Measurements from ENCODE around the gene MYO1E.
"Not testable (repeated sequence)": the region's sequence is repeated elsewhere in the genome, so short reads cannot be mapped to it uniquely, and the experiment has no call there.

MYO1E gene

DNA sequence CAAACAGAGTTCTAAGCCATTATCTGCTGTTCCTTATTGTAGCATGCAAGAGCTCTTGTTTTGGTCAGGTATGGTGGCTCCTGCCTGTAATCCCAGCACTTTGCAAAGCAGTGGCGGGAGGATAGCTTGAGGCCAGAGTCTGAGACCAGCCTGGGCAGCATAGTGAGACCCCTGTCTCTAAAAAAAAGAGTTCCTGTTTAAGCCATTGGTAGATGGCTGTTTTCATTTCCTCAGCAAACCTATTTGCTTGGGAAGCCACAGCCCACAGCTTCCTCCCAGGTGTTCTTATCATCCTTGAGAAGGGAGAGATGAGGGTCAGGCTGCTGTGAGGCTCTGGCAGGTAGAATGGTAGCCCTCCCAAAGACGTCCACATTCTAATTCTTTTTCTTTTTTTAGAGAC is 40.9 kb upstream of the MYO1E start:
- H3K36me3 ChIP-seq (replicated peaks): no peaks in the 10 kb centered on the region
- in situ Hi-C loops (cut with HindIII; ENCODE audit: low pct_ligation_motif_present, low sequenced_read_pairs): no loop called here
- no peak overlapping the region for H3K4me3 ChIP-seq (ENCODE audit: low read depth, low read length)
- H3K27me3 ChIP-seq (replicated peaks): no peaks in the 10 kb centered on the region
- TF ChIP-seq, protein P1, sequence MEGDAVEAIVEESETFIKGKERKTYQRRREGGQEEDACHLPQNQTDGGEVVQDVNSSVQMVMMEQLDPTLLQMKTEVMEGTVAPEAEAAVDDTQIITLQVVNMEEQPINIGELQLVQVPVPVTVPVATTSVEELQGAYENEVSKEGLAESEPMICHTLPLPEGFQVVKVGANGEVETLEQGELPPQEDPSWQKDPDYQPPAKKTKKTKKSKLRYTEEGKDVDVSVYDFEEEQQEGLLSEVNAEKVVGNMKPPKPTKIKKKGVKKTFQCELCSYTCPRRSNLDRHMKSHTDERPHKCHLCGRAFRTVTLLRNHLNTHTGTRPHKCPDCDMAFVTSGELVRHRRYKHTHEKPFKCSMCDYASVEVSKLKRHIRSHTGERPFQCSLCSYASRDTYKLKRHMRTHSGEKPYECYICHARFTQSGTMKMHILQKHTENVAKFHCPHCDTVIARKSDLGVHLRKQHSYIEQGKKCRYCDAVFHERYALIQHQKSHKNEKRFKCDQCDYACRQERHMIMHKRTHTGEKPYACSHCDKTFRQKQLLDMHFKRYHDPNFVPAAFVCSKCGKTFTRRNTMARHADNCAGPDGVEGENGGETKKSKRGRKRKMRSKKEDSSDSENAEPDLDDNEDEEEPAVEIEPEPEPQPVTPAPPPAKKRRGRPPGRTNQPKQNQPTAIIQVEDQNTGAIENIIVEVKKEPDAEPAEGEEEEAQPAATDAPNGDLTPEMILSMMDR (IDR thresholded peaks at IDR 0.05; ENCODE audit: low read depth, low read length, missing control alignments): no peak
- no peak for DNase-seq
- no peak overlapping the region for H3K27ac ChIP-seq

DNA sequence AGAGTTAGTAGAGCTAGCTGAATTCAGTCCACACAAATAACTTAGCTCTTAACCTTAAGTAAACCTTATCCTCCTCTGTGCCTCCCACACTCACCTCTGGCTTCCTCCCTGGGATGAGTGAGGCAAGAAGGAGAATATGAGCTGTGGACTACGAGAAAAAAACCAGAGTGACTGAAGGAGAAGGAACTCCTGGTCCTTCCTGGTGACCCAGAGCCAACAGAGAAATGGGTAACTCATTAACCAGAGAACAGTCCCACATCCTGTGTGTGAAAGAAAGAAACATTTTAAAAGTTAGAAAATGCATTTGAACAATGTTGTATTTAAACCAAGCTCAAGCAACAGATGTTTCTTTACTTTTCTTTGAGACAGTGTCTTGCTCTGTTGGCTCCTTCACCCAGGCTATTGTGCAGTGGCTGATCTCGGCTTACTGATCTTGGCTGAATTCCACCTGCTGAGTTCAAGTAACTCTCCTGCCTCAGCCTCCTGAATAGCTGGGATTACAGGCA is 37.8 kb upstream of the MYO1E start:
- H3K4me3 ChIP-seq (ENCODE audit: low read depth, low read length): no peak overlapping the region
- H3K27me3 ChIP-seq (replicated peaks): no peaks in the 10 kb centered on the region
- in situ Hi-C loops (cut with HindIII; ENCODE audit: low pct_ligation_motif_present, low sequenced_read_pairs): no loop called here
- H3K36me3 ChIP-seq (replicated peaks): no peaks in the 10 kb centered on the region
- H3K27ac ChIP-seq: no peak overlapping the region
- DNase-seq: no peak
- TF ChIP-seq, protein P1 (IDR thresholded peaks at IDR 0.05; ENCODE audit: low read depth, low read length, missing control alignments): no peak

DNA sequence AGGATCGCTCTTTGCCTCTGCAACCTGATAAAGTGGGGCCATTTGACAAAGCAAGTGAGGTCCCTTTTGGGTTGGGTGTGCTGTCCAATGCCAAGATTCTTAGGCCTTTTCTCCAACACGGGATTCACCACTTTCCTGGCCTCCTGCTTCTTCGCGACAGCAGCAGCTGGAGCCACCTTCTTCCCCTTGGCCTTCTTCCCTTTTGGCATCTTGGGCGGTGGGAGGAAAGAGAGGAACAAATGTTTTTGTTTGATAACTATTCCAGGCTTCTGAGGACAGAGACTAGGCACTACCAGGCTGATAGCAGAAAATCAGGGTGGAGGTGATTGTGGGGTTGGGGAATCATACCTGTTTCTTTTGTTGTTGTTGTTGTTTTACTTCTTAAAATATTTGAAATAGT is 35.3 kb upstream of the MYO1E start:
- Histone ChIP-seq H3K4me3 (ENCODE audit: low read depth, low read length) (no peak overlapping the region), H3K27ac (no peak overlapping the region), H3K36me3 (replicated peaks) (no peaks in the 10 kb centered on the region), H3K27me3 (replicated peaks) (no peaks in the 10 kb centered on the region)
- DNase-seq: no peak
- TF ChIP-seq, protein P1 (IDR thresholded peaks at IDR 0.05; ENCODE audit: low read depth, low read length, missing control alignments): no peak
- in situ Hi-C loops (cut with HindIII; ENCODE audit: low pct_ligation_motif_present, low sequenced_read_pairs): no loop called here

DNA sequence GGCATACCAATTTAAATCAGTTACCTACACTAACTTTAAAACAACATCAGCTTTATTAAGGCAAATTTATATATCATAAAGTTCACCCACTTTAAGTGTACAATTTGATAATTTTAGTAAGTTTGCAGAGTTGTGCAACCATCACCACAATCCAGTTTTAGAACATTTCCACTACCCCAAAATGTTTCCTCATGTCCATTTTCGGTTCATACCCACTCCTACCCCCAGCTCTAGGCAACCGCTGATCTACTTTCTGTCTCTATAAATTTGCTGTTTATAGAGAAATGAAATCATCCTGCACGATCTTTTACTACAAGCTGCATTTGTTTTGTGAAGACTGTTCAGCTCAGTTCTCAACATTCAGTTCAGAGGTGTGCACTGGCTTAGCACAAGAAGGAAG is 33.8 kb upstream of the MYO1E start:
- no peak for DNase-seq
- H3K27me3 ChIP-seq (replicated peaks): no peaks in the 10 kb centered on the region
- H3K27ac ChIP-seq: no peak overlapping the region
- H3K4me3 ChIP-seq (ENCODE audit: low read depth, low read length): no peak overlapping the region
- no peaks in the 10 kb centered on the region for H3K36me3 ChIP-seq (replicated peaks)
- in situ Hi-C loops (cut with HindIII; ENCODE audit: low pct_ligation_motif_present, low sequenced_read_pairs): no loop called here
- TF ChIP-seq, protein P1 (IDR thresholded peaks at IDR 0.05; ENCODE audit: low read depth, low read length, missing control alignments): no peak

DNA sequence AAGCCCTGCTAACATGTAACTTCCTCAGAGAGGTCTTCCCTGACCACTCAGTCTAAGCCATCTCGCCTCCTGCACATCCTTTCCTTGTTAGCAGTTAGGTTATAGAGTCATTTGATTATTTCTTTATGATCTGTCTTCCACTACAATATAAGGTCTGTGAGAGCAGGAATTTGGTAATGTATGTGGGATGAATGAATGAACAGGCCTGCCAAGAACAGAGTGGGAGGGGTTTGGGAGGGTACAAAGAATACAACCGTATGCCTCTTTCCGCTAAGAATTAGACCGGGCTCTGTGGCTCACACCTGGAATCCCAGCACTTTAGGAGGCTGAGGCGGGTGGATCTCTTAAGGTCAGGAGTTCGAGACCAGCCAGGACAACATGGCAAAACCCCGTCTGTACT is 32.4 kb upstream of the MYO1E start:
- Histone ChIP-seq H3K36me3 (replicated peaks) (no peaks in the 10 kb centered on the region), H3K4me3 (ENCODE audit: low read depth, low read length) (no peak overlapping the region), H3K27me3 (replicated peaks) (no peaks in the 10 kb centered on the region), H3K27ac (no peak overlapping the region)
- in situ Hi-C loops (cut with HindIII; ENCODE audit: low pct_ligation_motif_present, low sequenced_read_pairs): no loop called here
- TF ChIP-seq, protein P1 (IDR thresholded peaks at IDR 0.05; ENCODE audit: low read depth, low read length, missing control alignments): no peak
- no peak for DNase-seq

DNA sequence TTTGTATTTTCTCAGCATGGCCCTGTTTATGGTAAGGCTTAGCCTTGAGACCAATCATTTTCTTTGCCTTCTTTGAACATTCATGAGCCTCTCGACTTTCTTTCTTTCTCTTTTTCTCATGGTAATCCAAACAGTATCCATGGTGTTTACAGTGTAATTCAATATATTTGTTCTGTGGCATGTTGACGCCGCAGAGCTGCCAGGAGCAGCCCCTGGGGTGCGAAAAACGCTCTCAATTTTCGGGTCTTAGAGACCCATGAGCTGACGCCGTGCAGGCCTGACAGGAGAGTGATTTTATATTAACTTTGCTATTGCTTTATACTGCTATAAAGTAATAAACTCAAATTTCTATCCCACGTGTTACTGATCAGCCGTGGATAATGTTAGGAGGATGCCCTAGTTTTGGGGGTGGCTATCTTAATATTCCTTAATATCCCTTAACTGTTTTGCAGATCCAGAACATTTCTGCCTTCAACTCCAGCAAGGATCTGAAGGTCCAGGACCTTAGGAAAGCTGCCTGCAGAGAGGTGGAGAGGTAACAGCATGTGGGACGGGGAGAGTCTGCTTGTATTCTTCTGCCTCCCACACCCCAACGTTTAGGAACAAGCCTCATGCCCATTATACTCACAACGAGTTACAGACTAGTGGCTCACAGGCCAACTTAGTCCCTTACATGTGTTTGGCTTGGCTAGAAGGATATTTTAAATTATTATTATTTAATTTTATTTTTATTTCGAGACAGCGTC is 29.3 kb upstream of the MYO1E start:
- no peak overlapping the region for H3K27ac ChIP-seq
- no peaks in the 10 kb centered on the region for H3K36me3 ChIP-seq (replicated peaks)
- no peak overlapping the region for H3K4me3 ChIP-seq (ENCODE audit: low read depth, low read length)
- no peak for DNase-seq
- no peaks in the 10 kb centered on the region for H3K27me3 ChIP-seq (replicated peaks)
- in situ Hi-C loops (cut with HindIII; ENCODE audit: low pct_ligation_motif_present, low sequenced_read_pairs): no loop called here
- TF ChIP-seq, protein P1 (IDR thresholded peaks at IDR 0.05; ENCODE audit: low read depth, low read length, missing control alignments): no peak

DNA sequence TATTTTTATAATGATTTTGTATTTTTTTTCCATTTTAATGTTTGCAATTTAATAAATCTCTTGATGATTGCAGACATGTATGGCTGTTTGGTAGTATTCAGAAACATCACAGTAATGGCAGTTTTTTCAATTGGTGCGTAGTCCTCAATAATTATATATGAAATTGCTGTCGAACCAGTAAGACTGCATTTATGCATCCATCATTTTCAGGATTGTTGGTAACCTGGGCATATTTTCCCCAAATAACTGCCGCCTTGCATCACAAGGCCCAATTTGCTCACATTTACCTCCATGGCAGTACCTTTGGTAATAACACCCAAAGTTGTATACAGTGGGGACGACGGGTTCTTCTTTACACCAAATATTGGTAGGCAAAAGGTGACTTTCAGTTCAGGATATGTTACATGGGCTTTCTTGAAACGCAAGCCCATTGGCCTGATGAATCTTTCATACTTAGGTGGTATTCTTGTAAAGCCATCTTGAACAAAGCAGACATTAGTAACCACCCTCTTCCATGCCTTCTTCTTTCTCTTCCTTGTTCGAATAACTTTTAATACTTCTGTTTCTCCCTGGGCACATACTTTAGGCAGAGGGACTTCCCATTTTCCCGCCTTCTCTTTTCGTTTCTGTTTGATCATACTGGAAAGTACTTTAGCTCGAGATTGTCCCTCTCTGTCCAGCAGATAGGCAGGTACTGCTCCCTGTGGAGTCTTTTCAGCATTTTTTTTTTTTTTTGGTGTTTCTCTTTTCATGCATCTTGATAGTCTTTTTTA is 28.6 kb upstream of the MYO1E start:
- H3K4me3 ChIP-seq (ENCODE audit: low read depth, low read length); H3K27me3 ChIP-seq (replicated peaks); in situ Hi-C loops (cut with HindIII; ENCODE audit: low pct_ligation_motif_present, low sequenced_read_pairs); DNase-seq; H3K27ac ChIP-seq; H3K36me3 ChIP-seq (replicated peaks): not testable (repeated sequence)
